ENCODE results near the gene SORCS2.

The SORCS2 gene

GRCh38 chr4:7330031-7330596 is 137.8 kb downstream of the SORCS2 start:
- DNase-seq, result no peak

GRCh38 chr4:7330811-7331681 is 138.7 kb downstream of the SORCS2 start:
- DNase-seq, result no peak

- no peak for DNase-seq
These were observed 139.3 kb downstream of the SORCS2 start for GRCh38 chr4:7331682-7332000.

DNA sequence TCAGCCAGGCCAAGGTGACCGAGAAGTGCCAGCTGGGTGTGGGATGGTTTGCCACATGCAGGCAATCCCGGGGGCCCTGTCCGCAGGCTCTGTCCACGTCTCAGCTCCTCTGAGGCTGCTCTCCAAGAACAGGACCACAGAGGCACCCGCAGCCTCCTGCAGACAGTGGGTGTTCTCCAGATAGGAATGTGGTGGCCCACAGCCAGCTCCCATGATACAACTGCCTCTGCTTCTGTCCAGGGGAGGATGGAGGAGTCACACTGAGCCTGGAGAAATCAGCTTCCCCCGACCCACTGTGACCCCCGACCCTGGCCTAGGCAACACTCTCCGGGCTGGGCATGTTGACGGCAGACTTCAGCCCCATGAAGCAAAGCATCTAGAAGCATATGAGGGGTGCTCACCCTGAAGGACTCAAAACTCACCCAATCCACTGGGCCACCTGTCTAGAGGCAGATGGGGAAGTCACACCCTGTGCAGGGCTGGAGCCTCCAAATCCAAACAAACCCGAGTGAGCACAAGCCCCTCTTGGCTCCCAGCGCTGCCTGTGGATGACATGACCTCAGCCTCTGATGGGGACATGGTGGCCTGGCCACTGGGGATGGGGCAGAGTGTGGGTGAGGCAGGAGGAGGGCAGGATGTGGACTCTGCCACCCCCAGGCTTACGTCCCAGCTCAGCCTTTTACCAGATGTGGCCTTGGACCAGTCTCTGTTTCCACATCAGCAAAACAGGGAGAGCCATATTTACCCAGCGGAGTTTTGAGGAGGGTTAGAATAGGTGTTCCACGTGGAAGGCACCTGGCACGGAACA is 140.1 kb downstream of the SORCS2 start:
- DNase-seq, result no peak

- no peak for DNase-seq
These were observed 140.9 kb downstream of the SORCS2 start for GRCh38 chr4:7333024-7333780.

GRCh38 chr4:7333801-7334421 is 141.6 kb downstream of the SORCS2 start:
- no peak for DNase-seq

DNA sequence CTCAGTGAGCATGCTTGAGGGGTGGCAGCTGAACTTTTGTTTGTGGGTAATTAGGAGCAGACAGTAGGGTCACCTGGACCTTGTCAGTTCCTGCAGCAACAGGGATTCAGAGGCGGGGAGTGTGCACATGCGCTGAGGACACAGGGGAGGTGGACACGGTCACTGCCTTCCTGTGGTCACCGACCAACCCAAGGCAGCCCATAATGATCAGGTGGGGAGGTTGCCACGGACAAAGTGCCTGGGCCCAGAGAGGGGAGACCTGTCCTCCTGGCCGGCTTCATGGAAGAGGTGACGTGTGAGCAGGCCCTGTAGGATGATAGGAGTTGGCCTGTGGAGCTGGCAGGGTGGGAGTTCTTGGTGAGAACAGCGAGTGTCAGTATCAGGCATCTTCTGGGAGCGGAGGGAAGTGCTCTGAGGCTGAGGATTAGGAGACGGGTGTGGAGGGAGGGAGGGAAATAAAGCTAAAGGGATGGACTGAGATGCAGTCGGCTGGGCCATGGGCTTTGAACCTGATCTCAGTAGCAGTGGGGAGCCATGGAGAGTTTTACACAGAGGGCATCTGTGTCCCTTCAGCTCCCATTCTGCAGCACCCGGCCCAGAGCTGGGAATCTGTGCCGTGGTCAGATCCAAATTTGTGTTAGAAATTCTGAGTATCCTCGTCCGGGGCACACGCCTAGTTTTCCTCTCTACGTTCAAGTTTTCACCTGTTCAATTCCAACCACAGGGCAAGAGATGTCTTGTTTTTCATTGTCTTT is 142.4 kb downstream of the SORCS2 start:
- DNase-seq, result no peak

DNA sequence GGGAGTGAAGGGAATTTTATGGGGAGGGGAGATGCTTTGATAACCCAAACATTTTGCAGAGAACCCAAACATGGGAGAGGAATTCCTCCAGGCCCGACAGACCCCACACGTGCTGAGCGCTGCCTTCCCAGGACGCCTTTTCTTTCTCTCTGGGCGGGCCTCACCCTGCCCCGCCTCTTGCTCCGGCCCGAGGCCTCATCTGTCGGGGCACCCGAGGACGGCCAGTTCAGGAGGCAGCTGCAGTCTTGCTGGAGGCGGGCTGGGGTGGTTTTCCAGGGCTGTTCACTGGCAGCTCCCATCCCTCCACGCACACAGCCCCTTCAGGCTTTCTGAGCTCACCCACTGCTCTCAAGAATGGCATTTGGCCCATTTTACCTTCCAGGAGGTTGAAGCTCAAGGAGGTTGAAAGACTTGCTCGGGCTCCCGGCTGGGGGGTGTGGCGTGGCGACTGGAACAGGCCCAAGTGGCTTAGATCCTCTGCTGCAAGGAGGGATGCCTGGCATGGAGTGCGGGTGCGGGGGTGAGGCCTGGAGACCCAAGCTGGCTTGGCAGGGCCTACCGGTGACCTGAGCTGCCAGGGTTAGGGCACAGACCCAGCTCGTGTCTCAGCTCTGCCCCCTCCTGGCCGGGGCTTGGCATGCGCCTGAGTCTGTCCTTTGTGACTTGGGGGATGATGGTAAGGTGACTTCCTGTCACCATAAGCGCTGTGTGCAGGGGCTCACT is 143.2 kb downstream of the SORCS2 start:
- peak; percentile 69 for DNase-seq

GRCh38 chr4:7336067-7336569 is 143.8 kb downstream of the SORCS2 start:
- no peak for DNase-seq

DNA sequence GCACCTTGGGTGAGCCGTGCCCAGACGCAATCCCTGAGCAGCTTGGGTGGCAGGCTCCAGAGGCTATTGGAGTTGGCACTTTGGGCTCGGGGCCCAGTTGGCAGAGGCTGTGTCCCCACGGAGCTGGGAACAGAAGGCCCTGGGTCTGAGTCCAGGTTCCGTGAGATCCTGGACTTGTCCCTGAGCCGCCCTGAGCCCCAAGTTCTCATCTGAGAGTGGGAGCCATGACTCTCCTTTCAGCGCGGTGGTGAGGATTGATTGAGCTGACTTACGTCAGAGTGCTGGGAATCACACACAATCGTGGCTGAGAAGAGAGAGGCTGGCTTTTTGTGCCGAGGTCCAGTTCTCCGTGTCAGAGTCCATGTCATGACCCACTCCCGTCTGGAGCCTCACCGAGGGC is 144.4 kb downstream of the SORCS2 start:
- peak; percentile 18 for DNase-seq

GRCh38 chr4:7337196-7338058 is 145.1 kb downstream of the SORCS2 start:
- DNase-seq, result no peak

- no peak for DNase-seq
These were observed 145.7 kb downstream of the SORCS2 start for GRCh38 chr4:7338059-7338452.

- no peak for DNase-seq
These were observed 146.7 kb downstream of the SORCS2 start for GRCh38 chr4:7338876-7339623.

DNA sequence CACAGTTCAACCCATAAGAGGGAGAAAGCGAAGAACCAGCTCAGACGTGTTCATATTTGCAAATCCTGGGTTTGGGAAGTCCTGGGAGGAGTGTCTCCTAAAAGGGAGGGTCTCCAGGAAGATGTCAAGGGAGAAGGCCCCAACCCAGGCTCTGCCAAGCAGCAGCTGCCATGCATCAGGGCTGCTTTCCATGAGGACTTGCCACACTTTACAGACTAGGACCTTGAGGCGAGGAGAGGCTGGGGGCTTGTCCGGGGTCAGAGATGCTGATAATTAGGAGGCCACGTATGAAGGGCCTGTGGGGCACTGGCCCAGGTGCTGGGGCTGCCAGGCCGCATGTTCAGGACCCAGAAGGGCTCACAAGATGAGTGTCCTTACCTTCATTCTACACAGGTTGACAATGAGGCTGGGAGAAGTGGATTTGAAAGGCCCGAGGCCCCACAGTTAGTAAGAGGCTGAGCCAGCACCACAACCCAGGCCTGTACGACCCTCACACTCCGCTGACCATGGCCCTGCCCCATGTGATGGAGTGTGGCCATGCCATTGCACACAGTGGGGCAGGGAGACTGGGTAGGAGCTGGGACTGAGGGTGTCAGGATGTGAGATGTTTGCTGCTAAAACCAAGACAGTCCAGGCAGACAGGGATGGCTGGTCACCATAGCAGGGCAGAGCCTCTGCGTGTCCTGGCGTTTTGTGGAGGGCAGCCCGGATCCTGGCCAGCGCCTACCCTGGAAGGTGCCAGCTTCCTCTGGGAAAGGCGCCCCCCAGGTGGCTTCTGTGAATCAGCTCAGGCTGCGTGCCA is 147.6 kb downstream of the SORCS2 start:
- DNase-seq, result no peak

DNA sequence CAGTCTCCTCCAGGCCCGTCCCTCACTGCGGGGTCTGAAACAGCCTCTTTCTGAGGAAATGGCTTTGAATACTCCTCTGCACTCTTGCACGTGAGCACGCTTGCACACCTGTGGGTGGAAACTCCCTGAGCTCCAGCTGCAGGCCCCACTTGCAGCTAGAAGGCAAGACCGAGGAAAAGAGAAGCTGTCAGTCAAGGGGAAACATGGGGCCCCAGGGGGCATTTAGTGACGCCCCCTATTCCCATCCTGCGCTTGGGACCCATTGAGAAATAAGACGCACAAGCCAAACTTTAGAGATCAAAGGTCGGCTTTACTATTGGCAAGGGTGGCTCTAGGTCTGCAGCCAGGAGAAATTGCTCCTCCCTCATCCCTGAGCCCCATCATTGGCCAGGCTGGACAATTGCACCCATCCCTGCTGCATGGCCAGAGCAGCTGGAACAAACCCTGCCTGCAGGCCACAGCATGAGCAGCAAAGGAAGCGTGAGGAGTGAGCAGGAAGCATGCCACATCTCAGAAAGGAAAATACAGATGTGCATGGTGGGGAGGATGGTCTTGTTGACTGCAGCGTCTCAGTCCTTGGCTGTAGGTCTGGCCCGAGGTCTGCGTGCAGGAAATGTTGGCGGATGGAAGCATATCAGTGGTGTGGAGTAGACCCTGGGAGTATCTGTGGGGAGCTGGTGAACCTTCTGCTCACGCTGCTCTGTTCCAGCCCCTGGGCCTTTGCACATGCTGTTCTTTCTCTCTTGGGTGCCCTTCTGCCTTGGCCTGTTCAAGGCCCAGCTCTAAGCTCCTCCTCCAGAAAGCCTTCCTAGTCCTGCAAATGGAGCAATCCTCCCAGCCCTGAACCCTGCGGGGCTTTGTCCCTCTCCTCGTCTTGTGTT is 148.5 kb downstream of the SORCS2 start:
- DNase-seq, result no peak

DNA sequence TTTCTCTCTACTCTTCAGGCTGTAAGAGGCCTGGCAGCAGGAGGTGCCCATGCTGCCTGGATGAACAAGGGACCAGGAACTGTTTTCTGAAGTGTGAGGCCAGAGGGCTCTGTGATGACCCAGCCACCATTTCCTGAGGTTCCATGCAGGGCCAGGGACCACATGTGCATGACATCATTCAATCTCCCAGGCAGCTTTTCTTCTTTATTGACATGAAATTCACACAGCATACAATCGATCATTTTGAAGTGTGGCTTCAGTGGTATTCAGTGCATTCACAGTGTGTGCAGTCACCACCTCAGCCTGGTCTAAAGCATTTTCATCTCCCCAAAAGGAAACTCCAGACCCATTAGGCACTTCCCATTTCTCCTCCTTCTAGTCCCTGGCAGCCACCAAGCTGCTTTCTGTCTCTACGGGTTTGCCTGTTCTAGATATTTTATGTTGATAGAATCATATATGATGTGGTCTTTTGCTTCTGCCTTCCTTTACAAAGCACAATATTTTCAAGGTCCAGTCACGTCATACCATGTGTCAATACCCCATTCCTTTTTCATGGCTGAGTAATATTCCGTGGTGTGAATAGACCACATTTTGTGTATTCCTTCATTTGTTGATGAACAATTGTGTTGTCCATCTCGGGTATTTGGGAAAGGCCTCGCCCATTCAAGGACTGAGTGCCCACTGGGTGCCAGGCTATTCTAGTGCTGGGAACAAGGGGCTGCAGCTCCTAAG is 149.3 kb downstream of the SORCS2 start:
- no peak for DNase-seq
